Progenitor cell of endocrine pancreas (in vitro differentiated cells): ENCODE measurements around the gene SAE1. TPM values are rescaled to one million over a fixed set of nuclear protein-coding genes. Genes with fewer than 3 reads are reported as not detected.

ENCODE experiments used
- DNase-seq: peaks from one replicate; pipeline ENCODE4 v3.0.0; 2021; ENCODE audit warnings: low spot score; ENCODE audit not compliant: unreplicated experiment
- H3K27ac Mint-ChIP-seq: 2 replicates; pipeline ENCODE4 v1.8.0; 2021; ENCODE audit warnings: mild to moderate bottlenecking, moderate library complexity, mixed read lengths
- H3K27me3 Mint-ChIP-seq: 2 replicates; pipeline ENCODE4 v1.8.0; 2021; ENCODE audit warnings: mixed read lengths
- H3K36me3 Mint-ChIP-seq: 2 replicates; pipeline ENCODE4 v1.8.0; 2022; ENCODE audit warnings: mixed read lengths; ENCODE audit not compliant: insufficient read depth
- H3K4me1 Mint-ChIP-seq: 2 replicates; pipeline ENCODE4 v1.8.0; 2021; ENCODE audit warnings: low read depth, mixed read lengths
- H3K4me3 Mint-ChIP-seq: 2 replicates; pipeline ENCODE4 v1.8.0; 2021; ENCODE audit warnings: low read depth, mild to moderate bottlenecking, moderate library complexity, mixed read lengths
- H3K9me3 Mint-ChIP-seq: 2 replicates; pipeline ENCODE4 v1.8.0; 2021; ENCODE audit warnings: low read depth, mixed read lengths
- CTCF ChIP-seq: fragments of 200-600 bp; sonication (generic); IDR thresholded peaks from one replicate; pipeline ENCODE4 v1.5.0; 2021; ENCODE audit warnings: antibody characterized with exemption, mild to moderate bottlenecking; ENCODE audit not compliant: unreplicated experiment
- total RNA-seq: library from RNA; stranded (reverse); gene quantifications from 2 replicates; pipeline ENCODE4 v1.2.1, GENCODE V29; 2021

SAE1 gene
- total RNA-seq, 1 donor from 2014 or later: 173 TPM

GRCh38 chr19:47240996-47241918 lies 110.6 kb downstream of the SAE1 start:
- peaks cover 9% of the 10 kb centered on the region for H3K4me1 Mint-ChIP-seq
- H3K27ac Mint-ChIP-seq: no peak overlapping the region
- H3K36me3 Mint-ChIP-seq: no peaks in the 10 kb centered on the region
- DNase-seq: peak; percentile 71
- TF ChIP-seq CTCF: no peak
- H3K4me3 Mint-ChIP-seq: no peak overlapping the region
- peaks cover 18% of the 10 kb centered on the region for H3K27me3 Mint-ChIP-seq
- no peaks in the 10 kb centered on the region for H3K9me3 Mint-ChIP-seq

- H3K27ac Mint-ChIP-seq: no peak overlapping the region
- H3K36me3 Mint-ChIP-seq: no peaks in the 10 kb centered on the region
- no peak for DNase-seq
These were observed 111.4 kb downstream of the SAE1 start for GRCh38 chr19:47241919-47242577.

GRCh38 chr19:47243364-47243775 lies 112.7 kb downstream of the SAE1 start:
- peak overlapping the region; percentile 58 for H3K4me3 Mint-ChIP-seq
- H3K27ac Mint-ChIP-seq: peak overlapping the region; percentile 84

More at GRCh38 chr19:47241919-47242577, 111.4 kb downstream of the SAE1 start:
- Mint-ChIP-seq H3K4me1 (peaks cover 9% of the 10 kb centered on the region), H3K9me3 (no peaks in the 10 kb centered on the region), H3K27me3 (peaks cover 18% of the 10 kb centered on the region), H3K4me3 (no peak overlapping the region)
- no peak for TF ChIP-seq CTCF

GRCh38 chr19:47243776-47244547 lies 113.3 kb downstream of the SAE1 start:
- Mint-ChIP-seq H3K36me3 (no peaks in the 10 kb centered on the region), H3K27ac (peak overlapping the region; percentile 84), H3K4me1 (peaks cover 8% of the 10 kb centered on the region), H3K27me3 (peaks cover 14% of the 10 kb centered on the region), H3K9me3 (no peaks in the 10 kb centered on the region), H3K4me3 (peak overlapping the region; percentile 53)
- TF ChIP-seq CTCF: peak; percentile 98
- peak; percentile 96 for DNase-seq

More at GRCh38 chr19:47243364-47243775, 112.7 kb downstream of the SAE1 start:
- no peak for TF ChIP-seq CTCF
- H3K36me3 Mint-ChIP-seq: no peaks in the 10 kb centered on the region
- peaks cover 18% of the 10 kb centered on the region for H3K27me3 Mint-ChIP-seq
- no peaks in the 10 kb centered on the region for H3K9me3 Mint-ChIP-seq
- peaks cover 9% of the 10 kb centered on the region for H3K4me1 Mint-ChIP-seq
- no peak for DNase-seq
